ENCODE measurements around the gene BEND6.

Gene BEND6

GRCh38 chr6:56923565-56923964 is 31.3 kb upstream of the BEND6 start:
- Histone ChIP-seq H3K27me3 (ENCODE audit: low read depth, low read length) (no peaks in the 10 kb centered on the region), H3K9me3 (ENCODE audit: control insufficient read depth in 1 of 2, low read length in 2 of 2) (no peaks in the 10 kb centered on the region), H3K4me1 (ENCODE audit: control insufficient read depth in 1 of 2, insufficient read depth in 2 of 2, low read length in 2 of 2) (no peaks in the 10 kb centered on the region), H3K27ac (ENCODE audit: low read length) (no peak overlapping the region), H3K4me3 (ENCODE audit: low read depth in 1 of 2, low read length in 2 of 2) (no peak overlapping the region), H3K36me3 (ENCODE audit: control insufficient read depth in 1 of 2, insufficient read depth in 2 of 2, low read length in 2 of 2) (no peaks in the 10 kb centered on the region)

GRCh38 chr6:56927538-56928453 is 27.1 kb upstream of the BEND6 start:
- Histone ChIP-seq H3K4me1 (ENCODE audit: control insufficient read depth in 1 of 2, insufficient read depth in 2 of 2, low read length in 2 of 2) (no peaks in the 10 kb centered on the region), H3K4me3 (ENCODE audit: low read depth in 1 of 2, low read length in 2 of 2) (no peak overlapping the region), H3K27ac (ENCODE audit: low read length) (no peak overlapping the region), H3K9me3 (ENCODE audit: control insufficient read depth in 1 of 2, low read length in 2 of 2) (no peaks in the 10 kb centered on the region), H3K27me3 (ENCODE audit: low read depth, low read length) (no peaks in the 10 kb centered on the region), H3K36me3 (ENCODE audit: control insufficient read depth in 1 of 2, insufficient read depth in 2 of 2, low read length in 2 of 2) (no peaks in the 10 kb centered on the region)

- H3K27ac ChIP-seq (ENCODE audit: low read length) = no peak overlapping the region
- H3K36me3 ChIP-seq (ENCODE audit: control insufficient read depth in 1 of 2, insufficient read depth in 2 of 2, low read length in 2 of 2) = no peaks in the 10 kb centered on the region
- H3K4me1 ChIP-seq (ENCODE audit: control insufficient read depth in 1 of 2, insufficient read depth in 2 of 2, low read length in 2 of 2) = no peaks in the 10 kb centered on the region
- H3K27me3 ChIP-seq (ENCODE audit: low read depth, low read length) = no peaks in the 10 kb centered on the region
- no peaks in the 10 kb centered on the region for H3K9me3 ChIP-seq (ENCODE audit: control insufficient read depth in 1 of 2, low read length in 2 of 2)
- no peak overlapping the region for H3K4me3 ChIP-seq (ENCODE audit: low read depth in 1 of 2, low read length in 2 of 2)
Measured at GRCh38 chr6:56930846-56931245, 24.1 kb upstream of the BEND6 start.

DNA sequence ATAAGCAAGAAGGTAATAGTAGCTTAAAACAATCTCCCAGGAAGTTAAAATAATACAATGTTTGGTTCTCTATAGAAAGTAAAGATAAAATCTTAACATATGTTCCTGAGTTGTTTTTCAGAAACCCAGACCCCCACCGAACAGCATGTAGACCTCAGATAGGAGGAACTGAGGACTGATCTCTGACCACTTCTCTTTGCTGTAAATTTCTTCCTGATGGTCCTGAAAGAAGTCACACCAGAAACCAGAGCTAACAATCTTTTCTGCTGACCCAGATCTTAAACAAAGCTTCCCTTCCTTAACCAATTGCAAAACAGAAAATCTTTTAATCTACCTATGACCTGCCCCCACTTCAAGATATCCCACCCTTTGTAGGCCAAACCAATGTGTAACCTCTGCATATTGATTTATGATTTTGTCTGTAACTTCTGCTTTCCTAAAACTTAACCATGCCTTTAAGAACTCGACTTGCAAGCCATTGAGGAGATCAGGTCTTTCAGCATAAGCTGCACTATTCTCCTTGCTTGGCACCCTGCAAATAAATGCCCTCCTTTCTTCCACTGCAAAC is 21.9 kb upstream of the BEND6 start:
- Histone ChIP-seq H3K36me3 (ENCODE audit: control insufficient read depth in 1 of 2, insufficient read depth in 2 of 2, low read length in 2 of 2) (no peaks in the 10 kb centered on the region), H3K4me1 (ENCODE audit: control insufficient read depth in 1 of 2, insufficient read depth in 2 of 2, low read length in 2 of 2) (no peaks in the 10 kb centered on the region), H3K27ac (ENCODE audit: low read length) (no peak overlapping the region), H3K27me3 (ENCODE audit: low read depth, low read length) (no peaks in the 10 kb centered on the region), H3K4me3 (ENCODE audit: low read depth in 1 of 2, low read length in 2 of 2) (no peak overlapping the region), H3K9me3 (ENCODE audit: control insufficient read depth in 1 of 2, low read length in 2 of 2) (no peaks in the 10 kb centered on the region)

GRCh38 chr6:56933650-56934049 is 21.3 kb upstream of the BEND6 start:
- no peaks in the 10 kb centered on the region for H3K36me3 ChIP-seq (ENCODE audit: control insufficient read depth in 1 of 2, insufficient read depth in 2 of 2, low read length in 2 of 2)
- no peaks in the 10 kb centered on the region for H3K27me3 ChIP-seq (ENCODE audit: low read depth, low read length)
- H3K27ac ChIP-seq (ENCODE audit: low read length) = no peak overlapping the region
- no peak overlapping the region for H3K4me3 ChIP-seq (ENCODE audit: low read depth in 1 of 2, low read length in 2 of 2)
- no peaks in the 10 kb centered on the region for H3K9me3 ChIP-seq (ENCODE audit: control insufficient read depth in 1 of 2, low read length in 2 of 2)
- no peaks in the 10 kb centered on the region for H3K4me1 ChIP-seq (ENCODE audit: control insufficient read depth in 1 of 2, insufficient read depth in 2 of 2, low read length in 2 of 2)

GRCh38 chr6:56934876-56935275 is 20.0 kb upstream of the BEND6 start:
- Histone ChIP-seq H3K9me3 (ENCODE audit: control insufficient read depth in 1 of 2, low read length in 2 of 2) (no peaks in the 10 kb centered on the region), H3K36me3 (ENCODE audit: control insufficient read depth in 1 of 2, insufficient read depth in 2 of 2, low read length in 2 of 2) (no peaks in the 10 kb centered on the region), H3K4me1 (ENCODE audit: control insufficient read depth in 1 of 2, insufficient read depth in 2 of 2, low read length in 2 of 2) (no peaks in the 10 kb centered on the region), H3K4me3 (ENCODE audit: low read depth in 1 of 2, low read length in 2 of 2) (no peak overlapping the region), H3K27ac (ENCODE audit: low read length) (no peak overlapping the region), H3K27me3 (ENCODE audit: low read depth, low read length) (no peaks in the 10 kb centered on the region)

GRCh38 chr6:56936466-56936865 is 18.4 kb upstream of the BEND6 start:
- Histone ChIP-seq H3K36me3 (ENCODE audit: control insufficient read depth in 1 of 2, insufficient read depth in 2 of 2, low read length in 2 of 2) (no peaks in the 10 kb centered on the region), H3K4me1 (ENCODE audit: control insufficient read depth in 1 of 2, insufficient read depth in 2 of 2, low read length in 2 of 2) (no peaks in the 10 kb centered on the region), H3K9me3 (ENCODE audit: control insufficient read depth in 1 of 2, low read length in 2 of 2) (peaks cover 0 to 6% of the 10 kb centered on the region in 2 donors), H3K4me3 (ENCODE audit: low read depth in 1 of 2, low read length in 2 of 2) (no peak overlapping the region), H3K27ac (ENCODE audit: low read length) (no peak overlapping the region), H3K27me3 (ENCODE audit: low read depth, low read length) (no peaks in the 10 kb centered on the region)

DNA sequence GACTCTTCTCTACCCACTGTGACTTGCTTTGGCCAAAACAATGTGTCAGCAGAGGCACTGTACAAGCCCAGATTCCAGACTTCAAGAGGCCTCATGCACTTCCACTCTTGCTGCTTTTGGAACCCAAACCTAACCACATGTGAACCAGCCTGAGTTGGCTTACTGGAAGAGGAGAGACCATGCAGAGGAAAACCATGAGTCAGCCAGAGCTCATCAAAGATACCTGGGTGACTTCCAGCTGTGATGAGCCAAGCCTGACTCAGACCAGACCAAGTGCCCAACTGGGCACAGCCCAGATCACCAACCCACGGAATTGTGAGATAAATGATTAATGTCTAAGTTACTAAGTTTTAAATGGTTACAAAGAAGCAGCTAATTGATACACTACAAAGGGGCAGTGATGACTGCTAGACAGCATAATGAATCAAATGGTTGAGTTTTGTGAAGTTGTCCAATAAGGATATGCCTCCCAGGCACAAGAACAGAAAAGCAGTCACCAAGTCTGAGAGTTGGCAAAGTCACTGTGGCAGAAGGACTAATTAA is 16.2 kb upstream of the BEND6 start:
- peaks cover 0 to 7% of the 10 kb centered on the region in 2 donors for H3K9me3 ChIP-seq (ENCODE audit: control insufficient read depth in 1 of 2, low read length in 2 of 2)
- H3K27ac ChIP-seq (ENCODE audit: low read length) = no peak overlapping the region
- H3K27me3 ChIP-seq (ENCODE audit: low read depth, low read length) = no peaks in the 10 kb centered on the region
- no peak overlapping the region for H3K4me3 ChIP-seq (ENCODE audit: low read depth in 1 of 2, low read length in 2 of 2)
- no peaks in the 10 kb centered on the region for H3K4me1 ChIP-seq (ENCODE audit: control insufficient read depth in 1 of 2, insufficient read depth in 2 of 2, low read length in 2 of 2)
- no peaks in the 10 kb centered on the region for H3K36me3 ChIP-seq (ENCODE audit: control insufficient read depth in 1 of 2, insufficient read depth in 2 of 2, low read length in 2 of 2)

GRCh38 chr6:56940463-56940862 is 14.4 kb upstream of the BEND6 start:
- Histone ChIP-seq H3K9me3 (ENCODE audit: control insufficient read depth in 1 of 2, low read length in 2 of 2) (peaks cover 0 to 7% of the 10 kb centered on the region in 2 donors), H3K4me1 (ENCODE audit: control insufficient read depth in 1 of 2, insufficient read depth in 2 of 2, low read length in 2 of 2) (no peaks in the 10 kb centered on the region), H3K4me3 (ENCODE audit: low read depth in 1 of 2, low read length in 2 of 2) (no peak overlapping the region), H3K27ac (ENCODE audit: low read length) (no peak overlapping the region), H3K36me3 (ENCODE audit: control insufficient read depth in 1 of 2, insufficient read depth in 2 of 2, low read length in 2 of 2) (no peaks in the 10 kb centered on the region), H3K27me3 (ENCODE audit: low read depth, low read length) (no peaks in the 10 kb centered on the region)

DNA sequence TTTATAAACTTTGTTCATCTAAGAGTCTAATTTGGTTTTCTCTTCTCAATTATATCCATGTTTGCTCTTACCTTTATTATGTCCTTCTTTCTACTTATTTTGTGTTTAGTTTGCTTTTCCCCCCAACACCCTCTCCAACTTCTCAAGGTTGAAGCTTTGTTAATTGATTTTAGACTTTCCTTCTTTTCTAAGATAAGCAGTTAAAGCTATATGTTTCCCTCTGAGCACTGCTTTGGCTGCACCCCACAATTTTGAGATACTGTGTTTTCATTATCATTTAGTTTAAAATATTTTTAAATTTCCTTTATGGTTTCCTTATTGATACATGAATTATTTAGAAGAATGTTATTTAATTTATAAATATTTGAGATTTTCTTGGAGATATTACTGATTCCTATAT is 13.9 kb upstream of the BEND6 start:
- Histone ChIP-seq H3K27ac (ENCODE audit: low read length) (no peak overlapping the region), H3K9me3 (ENCODE audit: control insufficient read depth in 1 of 2, low read length in 2 of 2) (peaks cover 0 to 7% of the 10 kb centered on the region in 2 donors), H3K4me1 (ENCODE audit: control insufficient read depth in 1 of 2, insufficient read depth in 2 of 2, low read length in 2 of 2) (no peaks in the 10 kb centered on the region), H3K4me3 (ENCODE audit: low read depth in 1 of 2, low read length in 2 of 2) (no peak overlapping the region), H3K36me3 (ENCODE audit: control insufficient read depth in 1 of 2, insufficient read depth in 2 of 2, low read length in 2 of 2) (no peaks in the 10 kb centered on the region), H3K27me3 (ENCODE audit: low read depth, low read length) (no peaks in the 10 kb centered on the region)

DNA sequence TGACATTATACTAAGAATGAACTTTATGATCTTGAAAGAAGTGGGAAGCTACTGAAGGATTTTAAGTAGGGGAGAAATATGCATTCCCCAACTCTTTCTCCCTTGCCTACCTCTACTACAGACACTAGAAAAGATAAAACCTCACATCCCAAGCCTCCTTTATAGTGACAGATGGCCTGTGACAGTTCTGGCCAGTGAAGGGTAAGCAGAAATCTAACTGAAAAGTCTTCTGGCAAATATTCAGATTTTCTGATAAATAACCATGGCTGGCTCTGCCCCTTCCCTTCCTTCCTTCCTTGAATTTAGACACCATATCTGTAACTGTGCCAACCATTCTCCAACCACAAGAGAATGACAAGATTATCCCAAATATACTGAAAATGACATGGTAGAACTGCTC is 10.2 kb upstream of the BEND6 start:
- Histone ChIP-seq H3K27ac (ENCODE audit: low read length) (no peak overlapping the region), H3K4me1 (ENCODE audit: control insufficient read depth in 1 of 2, insufficient read depth in 2 of 2, low read length in 2 of 2) (no peaks in the 10 kb centered on the region), H3K9me3 (ENCODE audit: control insufficient read depth in 1 of 2, low read length in 2 of 2) (peaks cover 0 to 7% of the 10 kb centered on the region in 2 donors), H3K36me3 (ENCODE audit: control insufficient read depth in 1 of 2, insufficient read depth in 2 of 2, low read length in 2 of 2) (no peaks in the 10 kb centered on the region), H3K27me3 (ENCODE audit: low read depth, low read length) (no peaks in the 10 kb centered on the region), H3K4me3 (ENCODE audit: low read depth in 1 of 2, low read length in 2 of 2) (no peak overlapping the region)

Measured in muscle layer of duodenum (tissue), 2 donors.